HepG2 (cell line): ENCODE results near the gene TACC2. TPM values are rescaled to one million over a fixed set of nuclear protein-coding genes. Genes with fewer than 3 reads are reported as not detected.

Source experiments
- ARID4A ChIP-seq: sonication (generic); formaldehyde crosslinking; IDR thresholded peaks from 2 replicates; pipeline ENCODE4 v1.5.0; 2020; ENCODE audit warnings: mild to moderate bottlenecking, missing genetic modification reagents, borderline replicate concordance
- CCDC6 ChIP-seq: sonication (generic); formaldehyde crosslinking; IDR thresholded peaks from 2 replicates; pipeline ENCODE4 v1.8.1; 2022; ENCODE audit warnings: mild to moderate bottlenecking, missing genetic modification reagents, moderate library complexity
- FOXA3 ChIP-seq: IDR thresholded peaks from 2 replicates; pipeline ENCODE4 v1.6.1; 2016; ENCODE audit warnings: missing genetic modification reagents, missing compliant biosample characterization
- MAFK ChIP-seq, 2 experiments: IDR thresholded peaks in 1 of 2; conservative IDR thresholded peaks in 1 of 2; 2 replicates each; pipeline ENCODE4 v1.6.1; 2011; ENCODE audit warnings: improper control_type of control experiment in 2 of 2, low read length in 2 of 2
- NCOA2 ChIP-seq: sonication (generic); formaldehyde crosslinking; IDR thresholded peaks from 2 replicates; pipeline ENCODE4 v1.8.0; 2022; ENCODE audit warnings: inconsistent platforms
- NR2F2 ChIP-seq: IDR thresholded peaks from 2 replicates; pipeline ENCODE4 v1.6.1; 2012; ENCODE audit warnings: low read depth, inconsistent platforms, borderline replicate concordance
- RCOR2 ChIP-seq: IDR thresholded peaks from 2 replicates; pipeline ENCODE4 v1.6.1; 2016; ENCODE audit warnings: missing biosample characterization, missing genetic modification reagents
- SIN3A ChIP-seq: IDR thresholded peaks from 2 replicates; pipeline ENCODE4 v1.6.1; 2011; ENCODE audit warnings: low read depth, mild to moderate bottlenecking, control low read depth, low read length, borderline replicate concordance
- SSRP1 ChIP-seq: IDR thresholded peaks from 2 replicates; pipeline ENCODE4 v1.6.1; 2016; ENCODE audit warnings: control low read depth
- ZBTB43 ChIP-seq: sonication (generic); formaldehyde crosslinking; conservative IDR thresholded peaks from 2 replicates; pipeline ENCODE4 v1.4.0; 2020; ENCODE audit warnings: missing genetic modification reagents
- ZMYM2 ChIP-seq: sonication (generic); formaldehyde crosslinking; IDR thresholded peaks from 2 replicates; pipeline ENCODE4 v1.8.0; 2022; ENCODE audit warnings: mild to moderate bottlenecking, missing genetic modification reagents
- ZNF737 ChIP-seq: sonication (generic); formaldehyde crosslinking; IDR thresholded peaks from 2 replicates; pipeline ENCODE4 v1.5.0; 2020; ENCODE audit warnings: missing genetic modification reagents, mild to moderate bottlenecking, borderline replicate concordance
- ZSCAN12 ChIP-seq: sonication (generic); formaldehyde crosslinking; IDR thresholded peaks from 2 replicates; pipeline ENCODE4 v1.9.0; 2021; ENCODE audit warnings: mild to moderate bottlenecking, missing genetic modification reagents
- polyA plus RNA-seq, 8 experiments: library from polyadenylated mRNA; depleted of rRNA in 3 of 8; stranded (reverse) in 7 of 8; unstranded in 1 of 8; fragments of >200 nt; fragmentation: Illumina TruSeq in 4 of 8; extraction: Trizol in 4 of 8; gene quantifications; 2 replicates each; pipeline versions ENCODE4 v1.2.1 to v1.2.3, GENCODE V29; 2011 to 2016; ENCODE audit warnings: low read depth in 4 of 8, missing spikeins in 1 of 8, mixed read lengths in 1 of 8; ENCODE audit not compliant: insufficient read depth in 1 of 8
- total RNA-seq, 5 experiments: library from RNA; depleted of rRNA; stranded (reverse); fragments of >200 nt; fragmentation: Illumina TruSeq; extraction: Trizol; gene quantifications; 2 replicates each; pipeline ENCODE4 v1.2.3, GENCODE V29; 2016; ENCODE audit warnings: low read depth in 1 of 5
- TF ChIP-seq, protein P1 (sequence below): sonication (generic); formaldehyde crosslinking; IDR thresholded peaks from 2 replicates; pipeline ENCODE4 v1.4.0; 2020; ENCODE audit warnings: mild to moderate bottlenecking, missing genetic modification reagents
- TF ChIP-seq, protein P2 (sequence below): sonication (generic); formaldehyde crosslinking; IDR thresholded peaks from 2 replicates; pipeline ENCODE4 v1.9.0; 2022; ENCODE audit warnings: missing genetic modification reagents, mild to moderate bottlenecking, borderline replicate concordance
- TF ChIP-seq, protein P3 (sequence below): sonication (generic); formaldehyde crosslinking; IDR thresholded peaks from 2 replicates; pipeline ENCODE4 v1.5.0; 2020; ENCODE audit warnings: mild to moderate bottlenecking, low read depth, missing genetic modification reagents, borderline replicate concordance
- TF ChIP-seq, protein P4 (sequence below): sonication (generic); formaldehyde crosslinking; IDR thresholded peaks from 2 replicates; pipeline ENCODE4 v1.8.1; 2023; ENCODE audit warnings: mild to moderate bottlenecking, inconsistent platforms, moderate library complexity, missing genetic modification reagents, borderline replicate concordance

The TACC2 gene
- total and polyA plus RNA-seq, 2 of the 13 experiments (the other 11 are each of a cell fraction or from before 2014, with no cell fraction given): 11.8 to 16.0 TPM

- TF ChIP-seq ZBTB43 (no peak), CCDC6 (CRISPR knock-in tag) (no peak), ZSCAN12 (CRISPR knock-in tag) (no peak), MAFK (conservative IDR thresholded peaks at IDR 0.05 in 1 of 2, IDR thresholded peaks at IDR 0.05 in 1 of 2; ENCODE audit: low read length in 2 of 2) (no peak), RCOR2 (no peak), ZNF737 (CRISPR knock-in tag) (no peak), NCOA2 (CRISPR knock-in tag) (peak; percentile 33; the same call in 1 of the 2 replicates), SSRP1 (CRISPR knock-in tag) (no peak), ARID4A (no peak), SIN3A (no peak), FOXA3 (CRISPR knock-in tag) (peak; percentile 8; the same call in 1 of the 2 replicates), ZMYM2 (CRISPR knock-in tag) (no peak), NR2F2 (no peak)
- TF ChIP-seq, protein P1, sequence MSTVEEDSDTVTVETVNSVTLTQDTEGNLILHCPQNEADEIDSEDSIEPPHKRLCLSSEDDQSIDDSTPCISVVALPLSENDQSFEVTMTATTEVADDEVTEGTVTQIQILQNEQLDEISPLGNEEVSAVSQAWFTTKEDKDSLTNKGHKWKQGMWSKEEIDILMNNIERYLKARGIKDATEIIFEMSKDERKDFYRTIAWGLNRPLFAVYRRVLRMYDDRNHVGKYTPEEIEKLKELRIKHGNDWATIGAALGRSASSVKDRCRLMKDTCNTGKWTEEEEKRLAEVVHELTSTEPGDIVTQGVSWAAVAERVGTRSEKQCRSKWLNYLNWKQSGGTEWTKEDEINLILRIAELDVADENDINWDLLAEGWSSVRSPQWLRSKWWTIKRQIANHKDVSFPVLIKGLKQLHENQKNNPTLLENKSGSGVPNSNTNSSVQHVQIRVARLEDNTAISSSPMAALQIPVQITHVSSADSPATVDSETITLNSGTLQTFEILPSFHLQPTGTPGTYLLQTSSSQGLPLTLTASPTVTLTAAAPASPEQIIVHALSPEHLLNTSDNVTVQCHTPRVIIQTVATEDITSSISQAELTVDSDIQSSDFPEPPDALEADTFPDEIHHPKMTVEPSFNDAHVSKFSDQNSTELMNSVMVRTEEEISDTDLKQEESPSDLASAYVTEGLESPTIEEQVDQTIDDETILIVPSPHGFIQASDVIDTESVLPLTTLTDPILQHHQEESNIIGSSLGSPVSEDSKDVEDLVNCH (CRISPR knock-in tag): no peak
- TF ChIP-seq, protein P2, sequence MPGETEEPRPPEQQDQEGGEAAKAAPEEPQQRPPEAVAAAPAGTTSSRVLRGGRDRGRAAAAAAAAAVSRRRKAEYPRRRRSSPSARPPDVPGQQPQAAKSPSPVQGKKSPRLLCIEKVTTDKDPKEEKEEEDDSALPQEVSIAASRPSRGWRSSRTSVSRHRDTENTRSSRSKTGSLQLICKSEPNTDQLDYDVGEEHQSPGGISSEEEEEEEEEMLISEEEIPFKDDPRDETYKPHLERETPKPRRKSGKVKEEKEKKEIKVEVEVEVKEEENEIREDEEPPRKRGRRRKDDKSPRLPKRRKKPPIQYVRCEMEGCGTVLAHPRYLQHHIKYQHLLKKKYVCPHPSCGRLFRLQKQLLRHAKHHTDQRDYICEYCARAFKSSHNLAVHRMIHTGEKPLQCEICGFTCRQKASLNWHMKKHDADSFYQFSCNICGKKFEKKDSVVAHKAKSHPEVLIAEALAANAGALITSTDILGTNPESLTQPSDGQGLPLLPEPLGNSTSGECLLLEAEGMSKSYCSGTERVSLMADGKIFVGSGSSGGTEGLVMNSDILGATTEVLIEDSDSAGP (CRISPR knock-in tag): peak; percentile 40; the same call in 1 of the 2 replicates
- TF ChIP-seq, protein P3, sequence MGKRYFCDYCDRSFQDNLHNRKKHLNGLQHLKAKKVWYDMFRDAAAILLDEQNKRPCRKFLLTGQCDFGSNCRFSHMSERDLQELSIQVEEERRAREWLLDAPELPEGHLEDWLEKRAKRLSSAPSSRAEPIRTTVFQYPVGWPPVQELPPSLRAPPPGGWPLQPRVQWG (CRISPR knock-in tag): no peak
- TF ChIP-seq, protein P4, sequence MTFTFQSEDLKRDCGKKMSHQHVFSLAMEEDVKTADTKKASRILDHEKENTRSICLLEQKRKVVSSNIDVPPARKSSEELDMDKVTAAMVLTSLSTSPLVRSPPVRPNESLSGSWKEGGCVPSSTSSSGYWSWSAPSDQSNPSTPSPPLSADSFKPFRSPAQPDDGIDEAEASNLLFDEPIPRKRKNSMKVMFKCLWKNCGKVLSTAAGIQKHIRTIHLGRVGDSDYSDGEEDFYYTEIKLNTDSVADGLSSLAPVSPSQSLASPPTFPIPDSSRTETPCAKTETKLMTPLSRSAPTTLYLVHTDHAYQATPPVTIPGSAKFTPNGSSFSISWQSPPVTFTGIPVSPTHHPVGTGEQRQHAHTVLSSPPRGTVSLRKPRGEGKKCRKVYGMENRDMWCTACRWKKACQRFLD (CRISPR knock-in tag): no peak
Measured at GRCh38 chr10:122267849-122268737, 279.1 kb downstream of the TACC2 start (continued).
